CD8-positive, alpha-beta memory T cell (primary cell): ENCODE data around the gene UBAC2. TPM values are rescaled to one million over a fixed set of nuclear protein-coding genes. Genes with fewer than 3 reads are reported as not detected.
A peak's percentile ranks its signal among the peaks of the same experiment; 100 is the strongest.
"Not testable (repeated sequence)": the region's sequence is repeated elsewhere in the genome, so short reads cannot be mapped to it uniquely, and the experiment has no call there.

ENCODE experiments used
- CTCF ChIA-PET: fragments of 350-600 bp; sonication (Branson Sonifier 250); formaldehyde crosslinking; loops from one replicate; lab custom pipeline; 2021; ENCODE audit warnings: antibody characterized with exemption; lab: Charles Lee
- POLR2A ChIA-PET: fragments of 350-600 bp; sonication (Branson Sonifier 250); formaldehyde crosslinking; loops from one replicate; lab custom pipeline; 2021; ENCODE audit warnings: antibody characterized with exemption; lab: Charles Lee
- DNase-seq, 5 donors: peaks; one replicate each; pipeline versions ENCODE4 v3.0.0 to v3.0.0-alpha.2; 2020 to 2022; ENCODE audit warnings: mixed read lengths in 1 of 5
- H3K27ac ChIP-seq: one replicate; pipeline ENCODE4 v1.7.0; 2013; ENCODE audit warnings: low read depth, mild to moderate bottlenecking, low read length, moderate library complexity
- H3K27me3 ChIP-seq: 2 replicates; pipeline ENCODE4 v1.7.0; 2013; ENCODE audit warnings: low read length, mild to moderate bottlenecking; ENCODE audit not compliant: insufficient read depth, poor library complexity, severe bottlenecking
- H3K36me3 ChIP-seq: 2 replicates; pipeline ENCODE4 v1.7.0; 2013; ENCODE audit warnings: mild to moderate bottlenecking, low read length, moderate library complexity; ENCODE audit not compliant: insufficient read depth
- H3K4me1 ChIP-seq: 2 replicates; pipeline ENCODE4 v1.7.0; 2013; ENCODE audit warnings: mild to moderate bottlenecking, low read length, moderate library complexity; ENCODE audit not compliant: insufficient read depth
- H3K4me3 ChIP-seq: 2 replicates; pipeline ENCODE4 v1.7.0; 2013; ENCODE audit warnings: mild to moderate bottlenecking, low read length
- H3K9me3 ChIP-seq: 2 replicates; pipeline ENCODE4 v1.7.0; 2013; ENCODE audit warnings: mild to moderate bottlenecking, low read length
- H3K27ac Mint-ChIP-seq, 8 donors: one replicate each; pipeline ENCODE4 v1.8.0; 2020 to 2021; ENCODE audit warnings: mixed read lengths in 8 of 8, mild to moderate bottlenecking in 6 of 8, inconsistent platforms in 3 of 8, moderate library complexity in 3 of 8
- H3K27me3 Mint-ChIP-seq, 2 donors: one replicate each; pipeline ENCODE4 v1.8.0; 2020 to 2021; ENCODE audit warnings: mixed read lengths in 2 of 2, mild to moderate bottlenecking in 1 of 2, moderate library complexity in 1 of 2
- H3K36me3 Mint-ChIP-seq, 3 donors: one replicate each; pipeline ENCODE4 v1.8.0; 2020 to 2021; ENCODE audit warnings: mixed read lengths in 3 of 3, inconsistent platforms in 1 of 3, mild to moderate bottlenecking in 1 of 3
- H3K4me1 Mint-ChIP-seq, 3 donors: one replicate each; pipeline ENCODE4 v1.8.0; 2020 to 2021; ENCODE audit warnings: mixed read lengths in 3 of 3, inconsistent platforms in 1 of 3, mild to moderate bottlenecking in 1 of 3
- H3K4me3 Mint-ChIP-seq, 7 donors: one replicate each; pipeline ENCODE4 v1.8.0; 2020 to 2021; ENCODE audit warnings: mixed read lengths in 7 of 7, mild to moderate bottlenecking in 6 of 7, moderate library complexity in 4 of 7, inconsistent platforms in 2 of 7
- H3K9me3 Mint-ChIP-seq, 5 donors: one replicate each; pipeline ENCODE4 v1.8.0; 2020 to 2022; ENCODE audit warnings: mixed read lengths in 5 of 5, mild to moderate bottlenecking in 3 of 5, moderate library complexity in 2 of 5, inconsistent platforms in 1 of 5
- polyA plus RNA-seq: library from polyadenylated mRNA; unstranded; fragments of 300-500 nt; fragmentation: Illumina TruSeq; gene quantifications from one replicate; pipeline ENCODE4 v1.2.3, GENCODE V29; 2021
- total RNA-seq, 2 experiments: library from RNA; stranded (reverse); gene quantifications; one replicate each; pipeline ENCODE4 v1.2.3, GENCODE V29; 2021

The UBAC2 gene
- total and polyA plus RNA-seq, 3 experiments from 2014 or later, result 62.3 to 160 (median 63.7) TPM

- peaks cover 0 to 2% (median 0%) of the 10 kb centered on the region in 5 donors for H3K9me3 Mint-ChIP-seq
- no peaks in the 10 kb centered on the region for H3K36me3 Mint-ChIP-seq
- ChIA-PET CTCF (interaction anchor here (1.0 to 1.3 kb wide), 3 partner anchors 17 to 135 kb away, joined by 3 to 4 read pairs (median 3); no protein-coding TSS in a partner anchor), POLR2A (interaction anchor here (0.7 kb wide), 1 partner anchor 17 kb away, joined by 3 read pairs; no protein-coding TSS in a partner anchor)
- peak overlapping the region in 7 of 8 donors; percentile 46 to 96 (median 91) for H3K27ac Mint-ChIP-seq
- Histone ChIP-seq H3K4me1 (peaks cover 12% of the 10 kb centered on the region), H3K27ac (no peak overlapping the region), H3K9me3 (no peaks in the 10 kb centered on the region), H3K36me3 (no peaks in the 10 kb centered on the region), H3K27me3 (no peaks in the 10 kb centered on the region), H3K4me3 (no peak overlapping the region)
- H3K27me3 Mint-ChIP-seq, result peaks cover 0 to 3% of the 10 kb centered on the region in 2 donors
- H3K4me3 Mint-ChIP-seq, result peak overlapping the region in 5 of 7 donors; percentile 5 to 48 (median 30)
- peaks cover 12 to 19% (median 12%) of the 10 kb centered on the region in 3 donors for H3K4me1 Mint-ChIP-seq
- no peak for DNase-seq
These were observed 203.5 kb downstream of the UBAC2 start for GRCh38 chr13:99404005-99404755.

- Histone ChIP-seq H3K9me3 (no peaks in the 10 kb centered on the region), H3K27me3 (no peaks in the 10 kb centered on the region), H3K4me1 (peaks cover 12% of the 10 kb centered on the region), H3K4me3 (no peak overlapping the region), H3K36me3 (no peaks in the 10 kb centered on the region), H3K27ac (no peak overlapping the region)
- H3K9me3 Mint-ChIP-seq, result peaks cover 0 to 2% (median 0%) of the 10 kb centered on the region in 5 donors
- peaks cover 0 to 3% of the 10 kb centered on the region in 2 donors for H3K27me3 Mint-ChIP-seq
- POLR2A ChIA-PET, result interaction anchor here (0.6 kb wide), 1 partner anchor 23 kb away, joined by 4 read pairs; no protein-coding TSS in a partner anchor
- DNase-seq, result no peak
- H3K4me3 Mint-ChIP-seq, result no peak overlapping the region
- H3K36me3 Mint-ChIP-seq, result no peaks in the 10 kb centered on the region
- H3K27ac Mint-ChIP-seq, result no peak overlapping the region
- CTCF ChIA-PET, result interaction anchor here (1.5 kb wide), 1 partner anchor 136 kb away, joined by 4 read pairs; no protein-coding TSS in a partner anchor
- H3K4me1 Mint-ChIP-seq, result peaks cover 12 to 19% (median 12%) of the 10 kb centered on the region in 3 donors
These were observed 205.3 kb downstream of the UBAC2 start for GRCh38 chr13:99405966-99406365.

GRCh38 chr13:99406799-99407201 lies 206.1 kb downstream of the UBAC2 start:
- H3K4me1 ChIP-seq, result peaks cover 12% of the 10 kb centered on the region
- H3K9me3 ChIP-seq, result no peaks in the 10 kb centered on the region
- CTCF ChIA-PET, result interaction anchor here (0.9 to 1.6 kb wide), 3 partner anchors 19 to 30 kb away, joined by 3 to 4 read pairs (median 4); no protein-coding TSS in a partner anchor
- Mint-ChIP-seq H3K9me3 (peaks cover 0 to 4% (median 0%) of the 10 kb centered on the region in 5 donors), H3K4me3 (peak overlapping the region in 1 of 7 donors; percentile 48), H3K4me1 (peaks cover 12 to 19% (median 12%) of the 10 kb centered on the region in 3 donors), H3K27me3 (peaks cover 0 to 3% of the 10 kb centered on the region in 2 donors), H3K27ac (peak overlapping the region in 1 of 8 donors; percentile 51), H3K36me3 (no peaks in the 10 kb centered on the region)
- no peaks in the 10 kb centered on the region for H3K27me3 ChIP-seq
- no peaks in the 10 kb centered on the region for H3K36me3 ChIP-seq
- no peak for DNase-seq
- POLR2A ChIA-PET, result interaction anchor here (0.6 kb wide), 1 partner anchor 227 kb away, joined by 5 read pairs; no protein-coding TSS in a partner anchor
- no peak overlapping the region for H3K27ac ChIP-seq
- H3K4me3 ChIP-seq, result no peak overlapping the region

- no peaks in the 10 kb centered on the region for H3K36me3 Mint-ChIP-seq
- Histone ChIP-seq H3K4me1 (peaks cover 21% of the 10 kb centered on the region), H3K4me3 (no peak overlapping the region), H3K27ac (no peak overlapping the region), H3K36me3 (no peaks in the 10 kb centered on the region), H3K27me3 (no peaks in the 10 kb centered on the region), H3K9me3 (no peaks in the 10 kb centered on the region)
- H3K27ac Mint-ChIP-seq, result no peak overlapping the region
- CTCF ChIA-PET, result interaction anchor here (1.4 to 1.8 kb wide), 3 partner anchors 20 to 29 kb away, joined by 3 to 5 read pairs (median 4); no protein-coding TSS in a partner anchor
- H3K27me3 Mint-ChIP-seq, result peaks cover 0 to 3% of the 10 kb centered on the region in 2 donors
- POLR2A ChIA-PET, result no interaction called here
- no peak for DNase-seq
- H3K4me1 Mint-ChIP-seq, result peaks cover 11 to 13% (median 12%) of the 10 kb centered on the region in 3 donors
- H3K9me3 Mint-ChIP-seq, result peaks cover 0 to 6% (median 0%) of the 10 kb centered on the region in 5 donors
- H3K4me3 Mint-ChIP-seq, result no peak overlapping the region
These were observed 207.4 kb downstream of the UBAC2 start for GRCh38 chr13:99407906-99408702.

- Histone ChIP-seq H3K4me3 (no peak overlapping the region), H3K27me3 (no peaks in the 10 kb centered on the region), H3K27ac (no peak overlapping the region), H3K4me1 (peaks cover 19% of the 10 kb centered on the region), H3K9me3 (no peaks in the 10 kb centered on the region), H3K36me3 (no peaks in the 10 kb centered on the region)
- Mint-ChIP-seq H3K4me3 (no peak overlapping the region), H3K36me3 (no peaks in the 10 kb centered on the region), H3K27ac (no peak overlapping the region), H3K27me3 (peaks cover 0 to 3% of the 10 kb centered on the region in 2 donors), H3K4me1 (peaks cover 7 to 8% (median 8%) of the 10 kb centered on the region in 3 donors), H3K9me3 (peaks cover 0 to 6% (median 0%) of the 10 kb centered on the region in 5 donors)
- ChIA-PET POLR2A (no interaction called here), CTCF (interaction anchor here (1.8 kb wide), 1 partner anchor 28 kb away, joined by 5 read pairs; no protein-coding TSS in a partner anchor)
- no peak for DNase-seq
These were observed 208.0 kb downstream of the UBAC2 start for GRCh38 chr13:99408703-99409000.

GRCh38 chr13:99409461-99410083 lies 208.9 kb downstream of the UBAC2 start:
- DNase-seq, H3K36me3 ChIP-seq, H3K9me3 Mint-ChIP-seq, H3K36me3 Mint-ChIP-seq, POLR2A ChIA-PET, H3K27me3 Mint-ChIP-seq, H3K4me3 ChIP-seq, H3K4me1 Mint-ChIP-seq, H3K9me3 ChIP-seq, H3K27ac ChIP-seq, H3K4me3 Mint-ChIP-seq, H3K27me3 ChIP-seq: not testable (repeated sequence)
- CTCF ChIA-PET, result interaction anchor here (1.8 kb wide), 1 partner anchor 27 kb away, joined by 5 read pairs; no protein-coding TSS in a partner anchor
- H3K27ac Mint-ChIP-seq, result peak overlapping the region in 1 of 8 donors; percentile 35
- H3K4me1 ChIP-seq, result peaks cover 20% of the 10 kb centered on the region

- POLR2A ChIA-PET, CTCF ChIA-PET, H3K27me3 Mint-ChIP-seq: not testable (repeated sequence)
These were observed 210.2 kb downstream of the UBAC2 start for GRCh38 chr13:99410646-99411475.

More at GRCh38 chr13:99410646-99411475, 210.2 kb downstream of the UBAC2 start:
- not testable (repeated sequence) for H3K9me3 Mint-ChIP-seq, H3K36me3 ChIP-seq, H3K4me3 ChIP-seq, H3K9me3 ChIP-seq, H3K36me3 Mint-ChIP-seq, H3K27ac ChIP-seq, H3K4me3 Mint-ChIP-seq, H3K27ac Mint-ChIP-seq, DNase-seq, H3K27me3 ChIP-seq, H3K4me1 Mint-ChIP-seq
- H3K4me1 ChIP-seq, result peaks cover 22% of the 10 kb centered on the region
